GM21619 (cell line): ENCODE data around the gene DYNLL2.
"Not testable (repeated sequence)": the region's sequence is repeated elsewhere in the genome, so short reads cannot be mapped to it uniquely, and the experiment has no call there.

Experiments used
- ATAC-seq: cut with Tn5 transposase; IDR thresholded peaks from one replicate; pipeline ENCODE4 v1.9.1; 2021; ENCODE audit not compliant: unreplicated experiment

The DYNLL2 gene

GRCh38 chr17:58100506-58100905, 17.3 kb downstream of the DYNLL2 start:
- no peak for ATAC-seq

- ATAC-seq, result not testable (repeated sequence)
These were observed 18.7 kb downstream of the DYNLL2 start for GRCh38 chr17:58101898-58102297.

DNA sequence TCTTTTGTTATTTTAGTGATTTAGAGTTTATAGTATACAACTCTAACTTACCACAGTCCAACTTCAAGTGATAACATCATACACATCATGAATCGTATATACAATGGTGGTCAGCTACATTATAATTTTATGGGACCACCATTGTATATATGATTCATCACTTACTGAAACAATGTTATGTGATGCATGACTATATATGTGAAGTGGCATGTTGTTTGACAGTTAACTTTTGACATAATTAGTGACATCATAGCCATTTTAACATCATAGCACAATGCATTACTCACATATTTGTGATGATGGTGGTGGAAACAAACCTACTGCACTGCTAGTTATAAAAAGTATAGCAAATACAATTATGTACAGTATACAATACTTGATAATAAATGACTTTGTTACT, 21.9 kb downstream of the DYNLL2 start:
- no peak for ATAC-seq

DNA sequence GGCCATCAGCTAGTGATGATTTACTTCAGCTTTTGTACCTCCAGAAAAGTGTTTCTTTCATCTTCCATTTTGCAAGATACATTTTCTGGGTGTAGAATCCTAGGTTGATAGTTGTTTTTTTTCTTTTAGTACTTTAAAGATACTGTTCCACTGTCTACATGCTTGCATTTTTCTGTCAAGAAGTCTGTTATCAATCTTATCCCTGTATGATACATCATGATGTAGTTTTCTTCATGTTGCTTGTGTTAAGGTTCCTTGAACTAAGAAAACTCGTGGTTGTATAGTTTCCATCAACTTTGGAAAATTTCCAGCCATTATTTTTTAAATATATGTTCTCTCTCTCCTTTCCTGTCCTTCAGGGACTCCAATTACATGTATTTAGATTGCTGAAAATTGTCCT, 24.1 kb downstream of the DYNLL2 start:
- ATAC-seq, result no peak

DNA sequence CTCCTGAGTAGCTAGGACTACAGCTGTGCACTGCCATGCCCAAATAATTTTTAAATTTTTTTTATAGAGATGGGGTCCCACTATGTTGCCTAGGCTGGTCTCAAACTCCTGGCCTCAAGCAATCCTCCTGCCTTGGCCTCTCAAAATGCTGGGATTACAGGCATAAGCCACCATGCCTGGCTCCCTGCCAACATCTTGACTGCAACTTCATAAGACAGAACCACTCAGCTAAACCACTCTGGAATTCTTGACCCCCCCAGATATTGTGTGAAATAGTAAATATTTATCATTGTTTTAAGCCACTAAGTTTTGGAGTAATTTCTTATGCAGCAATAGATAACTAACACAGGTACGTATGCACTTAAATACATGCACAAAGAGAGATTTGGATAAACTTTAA, 26.0 kb downstream of the DYNLL2 start:
- ATAC-seq, result no peak

GRCh38 chr17:58110012-58110411, 26.8 kb downstream of the DYNLL2 start:
- no peak for ATAC-seq

GRCh38 chr17:58111676-58112075, 28.5 kb downstream of the DYNLL2 start:
- ATAC-seq, result no peak

DNA sequence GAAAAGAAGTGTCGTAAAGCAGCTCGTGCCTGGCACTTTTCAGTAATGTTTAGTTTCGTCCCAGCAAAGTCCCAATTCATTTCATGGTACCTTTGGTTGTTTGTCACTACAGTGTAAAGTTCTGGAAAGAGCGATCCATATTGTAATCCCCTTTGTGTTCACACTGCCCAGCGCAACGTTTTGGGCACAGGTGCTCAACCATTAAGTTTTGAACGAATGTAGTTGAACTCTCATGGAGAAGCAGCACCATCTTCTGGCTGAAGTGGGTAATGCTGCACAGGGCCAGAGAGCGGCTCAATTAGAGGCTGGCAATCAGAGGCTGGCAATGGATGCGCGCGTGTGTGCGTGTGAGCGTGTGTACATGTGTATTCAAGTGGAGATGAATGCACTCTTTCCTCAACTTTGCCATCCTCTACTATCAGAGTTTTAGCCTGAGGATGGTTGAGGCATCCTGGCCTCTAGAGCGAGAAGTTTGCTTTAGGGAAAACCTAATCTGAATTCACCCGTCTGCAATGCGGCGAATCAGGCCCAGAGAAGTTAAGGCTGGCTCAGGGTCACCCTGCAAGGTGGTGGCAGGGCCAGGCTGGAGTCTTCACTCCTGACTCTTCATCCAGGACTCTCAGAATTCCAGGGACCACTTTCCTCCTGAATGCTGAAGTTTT, 29.9 kb downstream of the DYNLL2 start:
- ATAC-seq, result no peak

DNA sequence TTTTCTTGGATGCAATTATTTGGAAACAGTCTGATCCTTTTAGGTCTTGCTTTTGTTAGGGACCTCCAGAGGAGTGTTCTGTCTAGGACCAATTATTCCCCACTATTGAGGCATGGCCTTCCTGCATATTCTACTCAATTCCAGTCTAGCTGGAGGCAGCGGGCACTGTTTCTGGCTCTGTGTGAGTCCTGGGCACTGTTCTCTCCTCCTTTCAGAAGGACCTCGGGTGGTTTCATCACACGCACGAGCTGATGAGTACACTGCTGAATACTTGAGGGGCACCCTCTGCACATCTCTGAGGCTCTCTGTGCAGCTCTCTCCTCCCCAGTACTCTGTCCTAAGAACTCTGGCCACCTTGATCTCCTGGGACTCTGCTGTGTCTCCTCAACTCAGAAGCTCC, 30.7 kb downstream of the DYNLL2 start:
- no peak for ATAC-seq

DNA sequence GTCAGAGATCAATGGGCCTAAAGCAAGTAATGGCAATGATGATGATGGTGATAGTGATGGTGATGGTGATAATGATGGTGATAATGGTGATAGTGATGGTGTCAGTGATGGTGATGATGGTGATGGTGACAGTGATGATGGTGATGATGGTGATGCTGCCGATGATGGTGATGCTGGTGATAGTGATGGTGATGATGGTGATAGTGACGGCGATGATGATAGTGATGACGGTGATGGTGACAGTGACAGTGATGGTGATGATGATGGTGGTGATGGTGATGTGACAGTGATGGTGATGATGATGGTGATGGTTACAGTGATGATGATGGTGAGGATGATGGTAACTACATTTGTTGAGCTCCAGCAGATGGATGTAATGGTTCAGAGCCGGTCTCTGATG, 34.2 kb downstream of the DYNLL2 start:
- ATAC-seq, result no peak

DNA sequence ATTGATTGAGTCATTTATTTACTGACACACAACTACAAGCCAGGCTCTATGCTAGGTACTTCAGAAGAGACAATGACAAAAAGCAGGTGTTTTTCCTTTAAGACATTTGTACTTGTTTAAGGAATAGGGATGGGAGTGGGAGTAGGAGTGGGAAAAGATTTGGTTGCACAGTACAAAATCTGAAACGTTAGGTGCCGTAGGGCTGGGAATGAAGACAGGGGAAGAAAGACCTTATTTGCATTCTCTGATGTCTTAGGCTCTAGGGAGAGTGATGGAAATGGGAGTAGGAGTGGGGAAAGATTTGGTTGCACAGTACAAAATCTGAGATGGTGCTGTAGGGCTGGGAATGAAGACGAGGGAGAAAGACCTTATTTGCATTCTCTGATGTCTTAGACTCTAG, 36.3 kb downstream of the DYNLL2 start:
- no peak for ATAC-seq

DNA sequence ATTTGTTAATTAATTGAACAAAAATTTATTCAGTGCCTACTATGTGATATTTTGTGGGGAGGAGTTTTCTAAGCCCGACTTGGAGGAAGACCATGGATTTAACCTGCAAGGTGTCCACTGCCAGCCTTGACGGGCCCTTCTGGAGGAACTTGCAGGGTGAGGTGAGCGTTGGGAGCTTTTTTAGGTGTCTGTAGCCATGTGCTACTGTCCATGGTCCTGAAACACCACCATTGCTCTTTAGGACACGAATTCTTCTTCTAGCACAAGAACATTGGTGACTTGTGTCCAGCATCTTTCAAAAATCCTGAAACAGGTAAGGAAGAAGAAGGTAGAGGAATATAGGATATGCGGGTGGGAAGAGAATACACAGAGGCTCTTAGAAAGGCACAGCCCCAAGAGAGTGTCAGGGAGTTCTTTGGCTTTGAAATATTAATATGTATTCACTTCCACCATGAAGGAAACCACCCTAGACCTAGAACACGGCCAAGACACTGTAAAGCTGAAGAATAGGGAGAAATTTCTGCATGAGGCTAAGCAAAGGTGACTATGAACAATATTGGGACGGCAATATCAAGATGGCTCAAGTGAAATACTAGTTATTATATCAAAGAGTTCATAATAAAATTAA, 37.1 kb downstream of the DYNLL2 start:
- ATAC-seq, result no peak

GRCh38 chr17:58121925-58122324, 38.7 kb downstream of the DYNLL2 start:
- ATAC-seq, result no peak

DNA sequence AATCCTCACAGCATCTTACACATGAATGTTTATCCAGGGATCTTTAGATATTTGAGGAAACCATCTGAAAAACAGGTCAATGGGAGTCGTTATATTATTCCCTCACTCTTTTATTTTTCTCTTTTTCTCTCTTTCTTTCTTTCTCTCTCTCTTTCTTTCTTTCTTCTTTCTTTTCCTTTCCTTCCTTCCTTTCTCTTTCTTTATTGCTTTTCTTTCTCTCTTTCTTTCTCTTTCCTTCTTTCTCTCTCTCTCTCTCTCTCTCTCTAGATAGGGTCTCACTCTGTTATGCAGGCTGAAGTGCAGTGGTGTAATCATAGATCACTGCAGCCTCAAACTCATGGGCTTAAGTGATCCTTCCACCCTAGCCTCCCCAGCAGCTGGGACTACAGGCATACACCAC, 44.6 kb downstream of the DYNLL2 start:
- ATAC-seq, result no peak

GRCh38 chr17:58132697-58133096, 49.5 kb downstream of the DYNLL2 start:
- ATAC-seq, result not testable (repeated sequence)

GRCh38 chr17:58136669-58137279, 53.6 kb downstream of the DYNLL2 start:
- ATAC-seq, result no peak

GRCh38 chr17:58141505-58141904, 58.3 kb downstream of the DYNLL2 start:
- ATAC-seq, result no peak

DNA sequence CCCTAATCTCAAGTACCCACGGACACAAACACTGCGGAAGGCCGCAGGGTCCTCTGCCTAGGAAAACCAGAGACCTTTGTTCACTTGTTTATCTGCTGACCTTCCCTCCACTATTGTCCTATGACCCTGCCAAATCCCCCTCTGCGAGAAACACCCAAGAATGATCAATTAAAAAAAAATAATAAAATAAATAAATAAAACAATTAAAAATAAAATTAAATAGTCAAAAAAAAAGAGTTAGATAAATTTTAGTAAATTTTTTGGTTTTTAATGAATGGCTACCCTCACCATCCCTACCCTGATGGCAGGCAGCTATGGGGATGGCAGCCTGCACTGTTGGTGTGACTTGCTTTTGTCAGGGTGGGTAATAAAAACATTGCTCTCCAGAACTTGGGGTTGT, 60.1 kb downstream of the DYNLL2 start:
- not testable (repeated sequence) for ATAC-seq

DNA sequence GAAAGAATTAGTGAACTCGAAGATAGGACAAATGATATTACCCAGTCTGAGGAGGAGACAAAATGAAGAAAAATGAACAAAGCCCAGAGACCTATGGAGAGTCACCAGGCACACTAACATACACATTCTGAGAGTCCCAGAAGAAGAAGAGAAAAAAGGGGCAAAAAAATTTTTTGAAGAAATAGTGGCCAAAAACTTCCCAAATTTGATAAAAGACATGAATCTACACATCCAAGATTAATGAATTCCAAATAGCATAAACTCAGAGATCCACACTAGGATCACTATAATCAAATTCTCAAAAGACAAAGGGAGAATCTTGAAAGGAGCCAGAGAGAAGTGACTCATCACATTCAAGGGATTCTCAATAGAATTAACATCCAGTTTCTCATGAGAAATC, 61.6 kb downstream of the DYNLL2 start:
- ATAC-seq, result no peak
